ENCODE measurements around the gene HSPA9.

- TF ChIP-seq ZNF219 (CRISPR knock-in tag; IDR thresholded peaks at IDR 0.05; ENCODE audit: borderline replicate concordance) (no peak), IRF2 (CRISPR knock-in tag; IDR thresholded peaks at IDR 0.05; ENCODE audit: borderline replicate concordance, low read depth) (no peak), FOXP1 (CRISPR knock-in tag; IDR thresholded peaks at IDR 0.05; ENCODE audit: borderline replicate concordance) (no peak), KAT7 (CRISPR knock-in tag; IDR thresholded peaks at IDR 0.05; ENCODE audit: borderline replicate concordance) (no peak), CTCF (IDR thresholded peaks at IDR 0.05) (no peak)
These were observed 66.2 kb downstream of the HSPA9 start for GRCh38 chr5:138508958-138509357.

All from WTC11 (cell line).